GM15510 (cell line): ENCODE data around the gene CD2AP.

Experiments
- POLR2A ChIP-seq: IDR thresholded peaks from 3 replicates; pipeline ENCODE4 v1.6.1; 2011; ENCODE audit warnings: borderline replicate concordance; ENCODE audit not compliant: insufficient read length; ENCODE audit errors: extremely low read depth

CD2AP gene

DNA sequence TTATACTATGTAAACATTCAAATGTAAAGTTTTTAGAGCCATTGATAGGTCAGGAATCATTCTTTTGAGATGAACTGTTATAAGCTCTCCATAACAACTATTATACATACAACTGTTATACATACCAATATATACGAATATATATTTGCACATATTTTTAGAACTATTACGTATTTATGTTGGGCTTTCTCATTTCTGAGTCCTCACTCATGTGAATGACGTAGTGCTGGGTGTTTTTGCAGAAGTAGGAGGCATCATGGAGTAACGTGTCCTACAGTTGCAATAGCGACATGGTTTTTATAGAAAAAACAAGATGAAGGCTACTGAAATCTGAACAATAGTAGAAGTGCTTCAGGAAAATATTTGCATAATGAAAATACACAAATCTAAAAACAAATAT lies 184.4 kb downstream of the CD2AP start:
- TF ChIP-seq POLR2A: no peak

DNA sequence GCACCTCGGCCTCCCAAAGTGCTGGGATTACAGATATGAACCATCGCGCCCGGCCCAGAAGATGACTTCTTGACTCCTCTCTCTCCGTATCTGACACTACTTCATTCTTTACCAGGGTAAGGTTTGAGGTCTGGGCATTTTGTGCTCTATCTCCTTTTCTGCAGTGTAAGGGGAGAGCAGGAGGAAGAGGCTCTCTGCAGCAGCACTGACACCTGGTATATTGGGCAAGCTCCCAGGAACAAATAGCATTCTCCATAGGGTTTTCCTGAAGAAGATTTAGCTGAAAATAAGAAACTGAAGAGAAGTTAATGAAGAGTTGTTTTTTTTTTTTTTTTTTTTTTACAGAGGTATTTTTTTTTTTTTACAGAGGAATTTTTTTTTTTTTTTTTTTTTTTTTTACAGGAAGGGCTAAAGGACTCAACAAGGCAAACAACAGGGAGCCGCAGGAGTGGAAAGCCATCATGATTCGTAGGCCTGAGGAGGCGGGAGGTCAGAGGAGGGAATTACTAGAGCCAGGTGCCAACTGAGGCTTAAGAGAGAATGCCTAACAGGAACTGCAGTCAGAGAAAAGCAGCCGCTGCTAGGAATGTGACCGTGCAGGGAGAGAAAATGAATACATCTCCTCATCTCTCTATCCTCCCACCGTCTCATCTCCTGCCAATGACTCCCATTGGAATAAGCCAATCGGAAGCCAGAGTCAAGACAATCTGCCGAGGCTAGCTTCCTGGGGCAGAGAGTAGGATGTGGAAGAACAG lies 186.1 kb downstream of the CD2AP start:
- no peak for TF ChIP-seq POLR2A

DNA sequence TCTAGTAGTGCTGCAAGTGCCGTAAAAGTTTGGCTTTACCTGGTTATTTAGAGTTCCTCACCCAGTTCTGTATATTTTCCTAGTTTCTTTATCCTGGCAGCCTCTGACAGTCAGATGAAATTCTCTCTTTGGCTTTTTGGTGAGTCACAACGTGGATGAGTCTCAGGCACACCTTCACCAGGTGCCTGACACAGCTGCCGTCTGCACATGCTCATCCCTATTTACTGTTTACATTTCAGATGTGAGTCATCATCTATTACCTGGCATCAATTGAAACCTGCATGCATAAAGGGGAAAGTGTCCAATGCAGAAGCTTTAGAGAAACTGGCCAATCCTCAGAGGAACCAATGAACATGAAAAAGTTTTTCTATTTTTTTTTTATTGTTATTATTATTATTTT lies 187.5 kb downstream of the CD2AP start:
- TF ChIP-seq POLR2A: no peak

DNA sequence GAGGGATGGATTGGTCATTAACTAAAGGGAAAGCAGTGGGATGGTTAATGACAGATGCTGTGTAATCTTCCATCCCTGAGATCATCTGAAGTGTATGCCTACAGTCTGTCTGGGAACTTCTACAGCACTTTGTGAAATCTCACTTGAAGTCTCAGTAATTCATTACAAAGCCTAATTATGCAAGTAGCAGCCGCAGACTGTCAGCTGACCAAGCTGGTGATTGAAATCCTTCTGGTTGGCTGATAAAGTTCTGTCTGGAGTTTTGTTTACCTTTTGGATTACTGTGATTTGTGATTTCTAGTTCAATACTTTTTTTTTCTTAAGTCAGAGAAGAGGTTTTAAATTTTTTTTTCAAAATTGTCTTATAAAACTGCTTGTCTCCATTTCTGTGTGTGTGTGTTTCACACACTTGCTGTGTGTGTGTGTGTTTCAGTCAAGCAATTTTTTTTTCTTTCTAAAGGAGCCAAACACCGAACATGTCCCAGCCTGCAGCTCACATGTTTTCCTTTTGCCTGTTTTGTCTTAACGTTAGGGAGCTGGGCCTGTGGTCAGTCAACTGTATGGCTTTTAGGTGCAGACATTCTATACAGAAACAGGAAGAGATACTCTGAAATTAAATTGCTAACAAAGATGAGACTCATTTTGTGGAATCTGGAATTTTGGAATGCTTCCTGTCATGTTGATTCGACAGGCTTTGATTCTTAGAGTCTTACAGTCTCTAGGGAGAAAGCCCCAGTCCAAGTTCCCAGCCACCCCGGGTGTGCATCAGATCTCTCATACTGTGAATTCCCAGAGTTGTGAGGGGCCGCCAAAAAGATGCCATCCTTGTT lies 192.3 kb downstream of the CD2AP start:
- no peak for TF ChIP-seq POLR2A

DNA sequence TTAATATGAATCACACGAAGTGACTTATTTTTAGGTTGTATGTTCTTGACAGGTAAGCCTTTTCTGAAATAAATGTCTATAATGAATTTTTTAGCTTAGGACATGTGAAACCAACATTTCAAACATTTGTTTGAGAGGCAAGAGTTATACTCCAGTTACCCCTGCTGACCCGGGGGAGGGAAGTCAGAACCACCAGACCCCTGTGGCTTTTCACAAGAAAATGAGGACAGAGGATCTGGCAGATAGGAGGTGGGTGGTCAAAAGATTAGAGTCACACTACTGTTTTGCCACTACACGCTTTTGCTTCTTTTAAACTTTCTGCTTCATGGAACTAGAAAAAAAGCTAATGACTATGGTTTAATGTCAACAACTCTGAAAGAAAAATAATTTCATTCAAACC lies 193.3 kb downstream of the CD2AP start:
- TF ChIP-seq POLR2A: no peak

DNA sequence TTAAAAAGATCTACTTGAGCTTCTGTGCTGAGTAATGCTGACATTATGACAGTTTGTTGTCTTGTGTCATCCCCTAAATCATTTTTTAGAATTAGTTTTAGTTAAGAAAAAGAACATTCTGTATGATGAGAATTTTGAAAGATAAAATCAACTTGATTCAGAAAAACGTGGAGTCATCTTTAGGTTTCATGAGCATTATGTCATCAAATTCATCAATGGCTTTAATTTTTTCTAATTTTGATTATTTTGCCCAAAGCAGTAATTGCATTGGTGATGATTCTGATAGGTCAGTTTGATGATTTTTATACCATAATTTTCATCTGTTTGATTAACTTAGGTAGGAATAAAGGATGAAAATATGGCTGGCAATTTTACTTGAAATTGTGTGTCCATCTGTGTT lies 194.2 kb downstream of the CD2AP start:
- TF ChIP-seq POLR2A: no peak

DNA sequence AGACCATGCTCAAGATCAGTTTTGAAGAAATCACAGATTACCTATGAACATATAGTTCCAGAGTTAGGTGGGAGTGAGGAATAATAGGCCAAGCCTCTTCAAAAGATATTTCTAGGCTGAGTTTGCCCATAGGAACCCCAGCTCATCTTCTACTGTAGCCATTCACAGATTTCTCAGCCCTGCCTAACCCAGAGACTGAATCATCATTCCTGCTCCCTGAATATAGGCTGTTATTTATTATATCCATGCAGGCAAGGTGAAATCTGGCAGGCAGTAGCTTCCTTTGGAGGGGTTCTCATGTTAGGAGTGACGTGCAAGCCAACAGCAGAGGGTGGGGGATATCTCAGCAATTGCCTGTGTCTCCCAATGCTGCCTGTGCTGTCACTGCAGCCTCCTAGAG lies 195.2 kb downstream of the CD2AP start:
- no peak for TF ChIP-seq POLR2A

DNA sequence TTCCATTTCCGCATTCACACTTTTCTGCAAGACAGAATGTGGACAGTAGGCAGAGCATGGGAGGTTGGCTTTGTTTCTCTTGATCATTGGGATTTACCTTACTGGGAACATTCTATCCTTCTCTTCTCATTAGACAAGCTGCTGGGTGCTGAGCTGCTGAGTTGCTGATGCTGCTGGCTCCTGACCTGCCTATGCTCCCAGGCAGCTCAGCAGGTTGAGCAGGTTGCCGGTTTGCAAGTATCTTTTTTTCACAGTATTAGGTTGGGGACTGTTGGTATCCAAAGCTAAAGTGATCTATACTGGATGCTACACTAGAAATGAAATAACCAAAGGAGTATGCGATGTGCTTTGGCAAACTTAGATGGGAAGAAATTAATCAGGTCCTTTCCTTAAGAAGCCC lies 197.1 kb downstream of the CD2AP start:
- no peak for TF ChIP-seq POLR2A
